ENCODE measurements around the gene ACOXL.

ACOXL gene

DNA sequence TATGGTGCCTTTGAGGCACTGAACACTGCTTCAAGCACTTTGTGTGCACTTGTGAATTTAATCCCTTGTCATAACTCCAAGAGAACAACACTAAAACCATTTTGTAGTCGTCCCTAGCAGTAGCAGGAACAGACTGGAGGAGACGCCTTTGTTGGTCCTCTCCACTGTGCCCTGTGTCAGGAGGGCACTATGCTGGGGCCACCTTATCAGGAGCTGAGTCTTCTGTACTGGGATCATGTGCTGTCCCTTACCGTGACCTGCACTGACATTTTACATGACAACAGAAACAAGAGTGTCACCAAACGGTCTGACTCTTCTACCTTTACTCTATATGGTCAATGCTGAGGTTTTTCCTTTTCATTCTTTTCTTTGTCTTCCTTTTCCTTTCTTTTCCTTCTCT is 62.0 kb downstream of the ACOXL start:
- DNase-seq (ENCODE audit: low spot score) = no peak

DNA sequence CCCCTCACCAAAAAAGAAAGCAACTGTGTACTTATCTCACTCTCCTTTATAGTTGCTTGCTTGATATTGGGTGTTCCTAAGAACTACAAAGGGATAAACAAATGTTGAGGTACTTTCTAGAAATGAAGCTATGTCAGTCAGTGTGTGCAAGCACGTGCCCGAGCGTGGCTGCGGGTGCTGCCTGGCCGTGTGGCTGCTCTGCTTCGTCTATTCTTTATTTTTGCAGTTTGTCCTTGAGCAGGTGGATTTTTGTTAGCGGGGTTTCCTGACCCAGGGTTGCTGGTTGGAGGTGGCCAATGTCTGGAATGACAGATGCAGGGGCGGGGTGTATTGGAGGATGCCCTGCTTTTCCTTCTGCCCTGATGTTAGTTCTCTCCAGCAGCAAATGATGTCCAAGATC is 62.6 kb downstream of the ACOXL start:
- DNase-seq (ENCODE audit: low spot score) = no peak

DNA sequence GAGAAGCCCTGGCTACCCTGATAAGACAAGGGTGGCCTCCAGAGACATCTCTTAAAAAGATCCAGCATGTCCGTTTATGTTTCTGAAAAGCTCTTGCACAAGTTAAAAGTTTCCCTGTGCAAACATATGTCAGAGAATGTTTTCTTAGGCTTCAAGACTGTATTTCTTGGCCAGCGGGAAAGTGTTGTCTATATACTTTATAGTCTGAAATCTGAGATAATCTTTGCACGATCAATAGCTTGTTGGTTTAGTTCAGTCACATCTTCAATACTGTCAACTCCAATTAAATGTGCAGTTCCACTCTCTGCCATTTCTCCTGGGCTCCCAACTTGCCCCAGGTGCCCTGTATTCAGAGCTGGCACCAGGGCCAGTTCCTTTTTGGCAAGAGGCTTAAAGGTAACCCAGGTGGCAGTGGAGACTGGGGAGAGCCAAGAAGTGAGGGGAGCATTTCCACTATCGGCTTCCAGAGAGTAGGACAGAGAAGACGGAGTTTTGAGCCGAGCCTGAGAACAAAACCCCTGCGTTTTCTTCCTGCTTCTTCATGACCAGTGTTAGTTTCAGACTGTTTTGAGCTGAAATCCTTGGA is 64.4 kb downstream of the ACOXL start:
- DNase-seq (ENCODE audit: low spot score) = no peak

DNA sequence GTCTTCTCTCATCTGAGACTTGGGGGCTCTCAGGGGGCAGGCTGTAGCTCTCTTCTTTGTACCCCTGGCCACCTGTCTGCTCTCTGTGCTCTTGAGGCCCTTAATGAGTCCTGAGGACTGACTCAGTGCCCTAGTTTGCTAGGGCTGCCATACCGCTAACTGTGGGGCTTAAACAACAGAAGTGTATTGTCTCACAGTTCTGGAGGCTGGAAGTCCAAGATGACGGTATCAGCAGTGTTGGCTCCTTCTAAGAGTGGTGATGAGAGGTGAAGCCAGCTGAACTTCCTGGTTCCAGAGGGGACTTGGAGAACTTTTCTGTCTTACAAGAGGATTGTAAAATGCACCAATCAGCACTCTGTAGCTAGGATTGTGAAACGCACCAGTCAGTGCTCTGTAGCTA is 67.0 kb downstream of the ACOXL start:
- DNase-seq (ENCODE audit: low spot score) = no peak

GRCh38 chr2:110800611-110801402 is 68.4 kb downstream of the ACOXL start:
- no peak for DNase-seq (ENCODE audit: low spot score)

GRCh38 chr2:110802208-110802932 is 70.0 kb downstream of the ACOXL start:
- DNase-seq (ENCODE audit: low spot score) = no peak

DNA sequence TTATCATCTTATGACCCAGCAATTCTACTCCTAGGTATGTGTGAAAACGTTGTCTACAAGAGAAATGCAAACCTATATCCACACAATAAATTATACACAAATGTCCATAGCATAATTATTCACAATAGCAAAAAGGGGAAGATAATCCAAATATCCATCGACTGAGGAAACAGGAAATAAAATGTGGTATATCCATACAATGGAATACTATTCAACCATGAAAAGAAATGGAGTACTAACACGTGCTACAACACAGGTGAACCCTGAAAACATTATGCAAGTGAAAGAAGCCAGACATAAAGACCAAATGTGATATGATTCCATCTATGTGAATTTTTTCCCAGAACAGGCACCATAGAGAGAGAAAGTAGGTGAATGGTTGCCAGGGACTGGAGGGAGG is 72.1 kb downstream of the ACOXL start:
- DNase-seq (ENCODE audit: low spot score) = no peak

DNA sequence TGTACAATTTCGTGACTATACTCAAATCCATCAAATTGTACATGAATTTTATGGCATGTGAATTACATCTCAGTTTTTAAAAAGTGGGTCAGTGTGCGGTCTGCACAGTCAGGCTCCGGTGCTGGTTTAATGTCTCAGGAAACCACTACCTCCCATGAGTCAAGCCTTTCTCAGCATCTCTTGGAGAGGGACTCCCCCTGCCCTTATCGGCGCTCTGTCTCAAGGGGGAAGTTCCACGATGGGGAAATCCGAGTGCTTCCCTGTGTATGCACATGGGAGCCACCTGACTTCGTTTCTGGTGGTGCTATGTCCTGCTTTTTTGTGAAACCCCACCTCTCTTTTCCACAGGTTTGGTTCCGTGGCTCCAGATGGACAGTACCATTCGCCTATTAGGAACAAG is 72.5 kb downstream of the ACOXL start:
- no peak for DNase-seq (ENCODE audit: low spot score)

DNA sequence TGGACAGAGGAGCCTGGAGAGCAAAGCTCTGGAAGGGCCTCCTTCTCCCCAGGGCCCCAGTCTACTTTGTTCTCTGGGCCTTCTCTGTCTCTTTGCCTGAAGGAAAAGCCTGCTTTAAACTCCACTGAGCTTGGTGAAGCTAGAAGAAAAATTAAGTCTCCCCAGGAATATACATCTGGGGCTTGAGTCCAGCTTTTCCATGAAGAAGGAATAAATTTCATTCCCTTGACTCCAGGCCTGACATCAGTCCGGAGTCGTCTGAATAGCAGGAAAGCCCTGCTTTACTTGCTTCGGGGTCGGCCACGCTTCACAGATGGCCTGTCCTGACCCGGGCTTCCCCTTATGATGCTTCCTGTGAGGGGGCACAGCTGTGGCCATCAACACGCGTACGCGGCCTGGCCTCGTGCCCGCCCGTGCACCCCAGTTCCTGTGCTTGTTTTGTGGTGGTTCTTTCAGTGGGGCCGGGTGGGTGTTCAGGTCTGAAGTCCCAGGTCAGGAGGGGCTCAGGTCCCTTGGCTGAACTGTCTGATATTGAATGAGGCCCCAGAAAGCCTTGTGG is 73.6 kb downstream of the ACOXL start:
- no peak for DNase-seq (ENCODE audit: low spot score)

DNA sequence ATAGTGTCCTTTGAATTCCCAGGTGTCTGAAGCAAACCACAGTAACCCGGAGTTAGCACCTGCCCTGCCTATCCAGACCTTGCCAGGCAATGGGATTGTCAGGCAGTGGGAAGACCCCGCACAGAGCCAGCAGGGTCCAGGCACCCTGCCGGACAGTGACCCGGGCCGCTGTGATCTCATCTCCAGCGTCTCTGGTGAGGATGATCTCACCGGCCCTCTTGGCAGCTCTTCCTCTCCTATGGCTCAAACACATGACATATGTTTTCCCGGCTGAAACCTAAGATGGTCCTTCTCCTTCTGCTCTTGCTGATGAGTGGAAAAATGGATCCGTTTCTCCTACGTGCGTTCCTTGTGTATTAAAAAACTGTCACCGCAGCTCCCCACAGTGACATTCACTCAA is 75.1 kb downstream of the ACOXL start:
- DNase-seq (ENCODE audit: low spot score) = no peak

DNA sequence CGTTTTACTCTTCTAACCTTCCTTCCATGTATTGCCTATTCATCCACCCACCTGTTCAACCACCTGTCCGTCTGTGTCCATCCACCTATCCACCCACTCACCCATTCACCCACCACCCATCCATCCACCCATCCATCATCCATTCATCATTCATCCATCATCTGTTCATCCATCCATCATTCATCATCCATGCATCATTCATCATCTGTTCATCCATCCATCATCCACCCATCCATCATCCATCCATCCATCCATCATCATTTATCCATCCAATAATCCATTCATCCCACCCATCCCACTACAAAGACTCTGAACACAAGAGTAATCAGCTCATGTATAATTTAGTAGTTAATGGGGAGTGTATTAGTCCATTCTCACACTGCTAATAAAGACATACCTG is 78.0 kb downstream of the ACOXL start:
- no peak for DNase-seq (ENCODE audit: low spot score)

DNA sequence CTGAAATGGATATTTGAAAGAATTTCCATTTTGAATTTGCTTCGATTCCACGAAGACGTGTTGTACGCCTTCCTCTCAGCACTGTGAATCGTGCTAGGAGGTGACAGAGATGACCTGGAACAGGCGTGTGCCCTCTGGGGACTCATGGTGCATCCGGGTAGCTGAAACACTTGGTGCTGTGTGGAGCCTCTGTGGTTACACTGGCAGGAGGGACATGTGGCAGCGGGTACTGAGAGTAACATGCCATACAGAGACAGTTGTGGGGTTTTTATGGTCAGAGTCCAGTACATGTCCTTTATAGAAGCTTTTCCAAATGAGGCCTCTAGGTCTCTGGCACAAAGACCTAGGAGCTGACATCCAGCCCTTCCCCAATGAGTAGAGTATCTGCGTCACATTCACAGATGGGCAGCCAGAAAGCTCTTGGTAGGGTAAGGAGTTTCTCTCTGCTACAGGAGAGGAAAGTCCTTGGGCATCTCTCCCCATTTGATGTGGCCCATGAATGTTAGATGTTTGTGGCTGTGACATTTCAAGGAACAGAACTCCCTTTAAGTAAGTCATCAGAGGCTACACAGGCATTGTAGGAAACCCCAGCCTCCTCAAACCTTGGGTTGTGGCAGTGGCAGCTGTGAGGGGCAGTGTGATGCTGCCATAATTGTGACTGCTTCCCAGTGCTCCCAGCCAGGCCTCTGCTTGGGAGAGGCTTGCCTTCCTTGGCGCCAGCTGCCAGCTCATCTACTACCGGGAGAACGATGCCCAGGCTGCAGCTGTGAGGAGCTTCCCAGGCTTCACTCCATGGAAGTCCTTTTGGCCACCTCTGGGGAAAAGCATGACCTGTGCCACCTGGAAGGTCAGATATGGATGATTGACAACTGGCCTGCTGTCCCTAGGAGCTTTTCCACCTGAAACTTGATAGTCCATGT is 80.6 kb downstream of the ACOXL start:
- no peak for DNase-seq (ENCODE audit: low spot score)

DNA sequence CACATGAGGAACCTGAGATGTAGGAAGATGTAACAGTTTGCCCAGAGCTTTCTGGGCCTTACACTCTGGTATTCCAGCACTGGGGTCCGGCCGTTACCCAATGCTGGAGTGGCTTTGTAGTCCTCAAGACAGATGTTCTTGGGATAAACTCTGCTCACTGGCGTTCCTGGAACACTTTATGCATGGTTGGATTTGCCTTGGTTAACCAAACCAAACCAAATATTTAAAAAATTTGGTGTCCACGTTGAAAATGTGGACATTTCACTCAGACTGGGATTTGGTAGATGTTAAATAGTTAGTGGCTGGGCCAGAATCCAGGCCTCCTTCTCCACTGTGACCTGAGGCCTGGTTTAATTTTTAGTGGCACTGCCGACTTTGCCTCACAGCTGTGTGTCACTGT is 81.5 kb downstream of the ACOXL start:
- DNase-seq (ENCODE audit: low spot score) = no peak

DNA sequence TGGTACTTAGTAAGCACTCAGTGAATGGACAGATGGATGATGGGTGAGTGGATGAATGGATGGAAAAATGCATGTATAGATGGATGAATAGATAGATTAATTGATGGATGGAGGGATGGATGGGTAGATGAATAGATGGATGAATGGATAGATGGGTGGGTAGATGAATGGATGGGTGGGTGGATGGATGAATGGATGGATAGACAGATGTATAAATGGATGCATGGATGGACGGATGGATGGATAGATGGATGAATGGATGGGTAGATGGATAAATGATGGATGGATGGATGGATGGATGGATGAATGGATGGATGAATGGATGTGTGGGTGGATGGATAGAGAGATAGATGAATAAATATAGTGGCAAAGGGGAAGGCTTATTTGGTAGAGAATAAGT is 83.6 kb downstream of the ACOXL start:
- no peak for DNase-seq (ENCODE audit: low spot score)

DNA sequence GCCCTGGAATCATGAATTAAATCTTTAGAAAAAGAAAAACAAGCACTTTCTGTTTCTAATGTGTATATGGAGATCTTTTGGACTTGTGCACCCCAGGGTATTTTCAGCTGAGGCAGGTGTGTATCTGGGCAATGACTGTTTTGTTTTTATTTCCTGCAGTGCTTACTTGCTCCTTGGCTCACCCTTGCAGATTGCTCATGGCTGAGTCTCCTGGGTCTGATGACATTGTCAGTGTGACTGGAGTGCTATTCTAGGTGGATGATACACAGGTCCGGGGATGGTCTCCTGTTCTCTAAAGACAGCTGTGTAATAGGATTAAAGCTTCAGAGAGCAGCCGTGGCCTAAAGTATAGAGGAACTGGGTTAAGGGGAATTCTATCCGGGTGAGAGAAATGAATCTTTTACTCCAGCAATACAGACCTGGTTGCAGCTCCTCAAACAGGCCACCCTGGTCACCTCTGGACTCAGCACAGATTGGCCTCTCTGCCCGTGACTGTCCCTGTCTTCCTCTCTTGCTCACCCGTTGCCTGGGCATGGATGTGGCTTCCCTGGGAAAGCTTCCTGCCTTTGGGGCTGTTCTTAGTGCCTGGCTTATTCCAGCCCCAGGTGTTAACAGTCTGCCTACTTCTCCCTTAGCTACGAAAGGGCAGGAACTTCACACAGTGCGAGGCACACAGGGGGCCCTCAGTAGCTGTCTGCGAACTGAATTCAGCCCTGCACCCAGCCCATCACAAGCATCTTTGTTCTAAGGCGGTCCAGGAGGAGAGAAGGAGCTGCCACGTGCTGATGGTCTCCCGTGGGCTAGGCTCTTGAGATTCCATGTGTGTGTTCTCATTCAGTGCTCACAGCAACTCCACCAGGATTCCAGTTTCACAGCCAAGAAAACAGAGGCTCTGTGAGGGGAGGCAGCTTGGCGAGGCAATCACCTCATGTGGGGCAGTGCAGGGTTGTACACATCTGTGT is 84.3 kb downstream of the ACOXL start:
- DNase-seq (ENCODE audit: low spot score) = no peak

GRCh38 chr2:110818767-110819481 is 86.6 kb downstream of the ACOXL start:
- DNase-seq (ENCODE audit: low spot score) = no peak

GRCh38 chr2:110819711-110820110 is 87.3 kb downstream of the ACOXL start:
- DNase-seq (ENCODE audit: low spot score) = no peak

- no peak for DNase-seq (ENCODE audit: low spot score)
These were observed 87.8 kb downstream of the ACOXL start for GRCh38 chr2:110820128-110820527.

DNA sequence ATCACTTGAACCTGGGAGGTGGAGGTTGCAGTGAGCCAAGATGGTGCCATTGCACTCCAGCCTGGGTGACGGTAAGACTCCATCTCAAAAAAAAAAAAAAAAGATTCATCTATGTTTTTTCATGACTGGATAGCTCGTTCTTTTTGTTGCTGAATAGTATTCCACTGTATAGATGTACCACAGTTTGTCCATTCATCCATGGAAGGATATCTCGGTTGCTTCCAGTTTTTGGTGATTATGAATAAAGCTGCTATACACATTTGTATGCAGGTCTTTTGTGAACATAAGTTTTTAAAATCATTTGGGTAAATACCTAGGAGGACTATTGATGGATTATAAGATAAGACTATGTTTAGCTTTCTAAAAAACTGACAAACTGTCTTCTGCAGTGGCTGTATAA is 90.8 kb downstream of the ACOXL start:
- no peak for DNase-seq (ENCODE audit: low spot score)

DNA sequence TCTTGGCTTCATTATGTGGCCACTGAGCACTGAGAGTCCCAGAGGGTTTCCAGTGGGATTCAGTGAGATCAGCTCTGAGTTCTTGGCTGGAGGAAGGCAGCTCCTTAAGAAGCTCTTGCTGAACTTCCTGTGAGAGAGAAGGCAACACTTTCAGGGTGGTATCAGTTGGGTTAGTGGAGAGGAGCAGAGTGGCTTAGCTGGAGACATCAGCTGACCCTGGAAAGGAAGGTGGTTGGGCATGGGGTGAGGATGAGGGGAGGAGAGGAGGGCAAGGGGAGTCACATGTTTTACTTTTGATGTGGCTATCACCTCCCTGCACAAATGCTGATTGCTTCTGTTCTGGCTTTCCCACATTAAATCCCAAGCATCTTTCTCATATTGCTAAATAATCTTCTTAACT is 95.1 kb downstream of the ACOXL start:
- DNase-seq (ENCODE audit: low spot score) = no peak
